ENCODE data around the gene TMEM163. TPM values are rescaled to one million over a fixed set of nuclear protein-coding genes. Genes with fewer than 3 reads are reported as not detected.
"Not testable (repeated sequence)": the region's sequence is repeated elsewhere in the genome, so short reads cannot be mapped to it uniquely, and the experiment has no call there.

TMEM163 gene
- total RNA-seq, 1 donor from 2014 or later: not detected

GRCh38 chr2:134490559-134490958 is 228.2 kb downstream of the TMEM163 start:
- no peaks in the 10 kb centered on the region for H3K36me3 Mint-ChIP-seq (ENCODE audit: unreplicated experiment)
- peaks cover 19% of the 10 kb centered on the region for H3K27me3 Mint-ChIP-seq (ENCODE audit: unreplicated experiment)
- H3K27ac Mint-ChIP-seq (ENCODE audit: unreplicated experiment): no peak overlapping the region
- H3K9me3 Mint-ChIP-seq (ENCODE audit: unreplicated experiment): no peaks in the 10 kb centered on the region
- DNase-seq (ENCODE audit: extremely low spot score, unreplicated experiment): no peak
- H3K4me3 Mint-ChIP-seq (ENCODE audit: unreplicated experiment): no peak overlapping the region
- no peaks in the 10 kb centered on the region for H3K4me1 Mint-ChIP-seq (ENCODE audit: unreplicated experiment)
- TF ChIP-seq, protein P1, sequence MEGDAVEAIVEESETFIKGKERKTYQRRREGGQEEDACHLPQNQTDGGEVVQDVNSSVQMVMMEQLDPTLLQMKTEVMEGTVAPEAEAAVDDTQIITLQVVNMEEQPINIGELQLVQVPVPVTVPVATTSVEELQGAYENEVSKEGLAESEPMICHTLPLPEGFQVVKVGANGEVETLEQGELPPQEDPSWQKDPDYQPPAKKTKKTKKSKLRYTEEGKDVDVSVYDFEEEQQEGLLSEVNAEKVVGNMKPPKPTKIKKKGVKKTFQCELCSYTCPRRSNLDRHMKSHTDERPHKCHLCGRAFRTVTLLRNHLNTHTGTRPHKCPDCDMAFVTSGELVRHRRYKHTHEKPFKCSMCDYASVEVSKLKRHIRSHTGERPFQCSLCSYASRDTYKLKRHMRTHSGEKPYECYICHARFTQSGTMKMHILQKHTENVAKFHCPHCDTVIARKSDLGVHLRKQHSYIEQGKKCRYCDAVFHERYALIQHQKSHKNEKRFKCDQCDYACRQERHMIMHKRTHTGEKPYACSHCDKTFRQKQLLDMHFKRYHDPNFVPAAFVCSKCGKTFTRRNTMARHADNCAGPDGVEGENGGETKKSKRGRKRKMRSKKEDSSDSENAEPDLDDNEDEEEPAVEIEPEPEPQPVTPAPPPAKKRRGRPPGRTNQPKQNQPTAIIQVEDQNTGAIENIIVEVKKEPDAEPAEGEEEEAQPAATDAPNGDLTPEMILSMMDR (IDR thresholded peaks at IDR 0.05): no peak

DNA sequence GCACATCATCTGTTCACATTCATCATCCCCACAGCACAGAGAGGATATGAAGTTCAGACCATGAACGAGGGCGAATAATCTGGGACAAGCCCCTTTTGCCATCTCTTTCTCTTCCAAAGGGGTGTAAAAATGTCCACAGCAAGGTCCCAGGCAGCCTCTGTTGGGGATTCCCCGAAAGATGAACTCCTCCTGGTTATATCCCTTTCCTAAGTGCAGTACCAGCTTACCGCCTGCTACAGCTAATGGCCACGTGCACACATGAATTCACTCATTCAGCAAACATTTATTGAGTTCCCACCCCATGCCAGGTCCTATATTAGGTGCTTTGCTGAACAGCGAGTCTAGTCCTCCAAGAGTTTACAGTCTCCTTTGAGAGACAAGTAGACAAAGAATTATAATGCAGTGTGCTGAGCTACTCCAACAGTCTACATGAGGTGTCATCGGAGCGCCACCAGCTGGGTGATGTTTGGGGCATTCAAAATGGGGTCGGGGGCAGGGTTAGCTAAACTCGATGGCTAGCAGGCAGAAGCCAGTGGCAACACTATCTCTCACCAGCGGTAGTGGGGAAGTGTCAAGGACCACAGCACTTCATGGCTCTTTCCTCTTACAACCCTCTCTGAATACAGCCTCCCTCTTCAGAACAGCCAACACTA is 228.9 kb downstream of the TMEM163 start:
- no peak for DNase-seq (ENCODE audit: extremely low spot score, unreplicated experiment)
- Mint-ChIP-seq H3K4me3 (ENCODE audit: unreplicated experiment) (no peak overlapping the region), H3K9me3 (ENCODE audit: unreplicated experiment) (no peaks in the 10 kb centered on the region), H3K4me1 (ENCODE audit: unreplicated experiment) (no peaks in the 10 kb centered on the region), H3K27ac (ENCODE audit: unreplicated experiment) (no peak overlapping the region), H3K36me3 (ENCODE audit: unreplicated experiment) (no peaks in the 10 kb centered on the region), H3K27me3 (ENCODE audit: unreplicated experiment) (peaks cover 19% of the 10 kb centered on the region)
- TF ChIP-seq, protein P1 (IDR thresholded peaks at IDR 0.05): no peak

DNA sequence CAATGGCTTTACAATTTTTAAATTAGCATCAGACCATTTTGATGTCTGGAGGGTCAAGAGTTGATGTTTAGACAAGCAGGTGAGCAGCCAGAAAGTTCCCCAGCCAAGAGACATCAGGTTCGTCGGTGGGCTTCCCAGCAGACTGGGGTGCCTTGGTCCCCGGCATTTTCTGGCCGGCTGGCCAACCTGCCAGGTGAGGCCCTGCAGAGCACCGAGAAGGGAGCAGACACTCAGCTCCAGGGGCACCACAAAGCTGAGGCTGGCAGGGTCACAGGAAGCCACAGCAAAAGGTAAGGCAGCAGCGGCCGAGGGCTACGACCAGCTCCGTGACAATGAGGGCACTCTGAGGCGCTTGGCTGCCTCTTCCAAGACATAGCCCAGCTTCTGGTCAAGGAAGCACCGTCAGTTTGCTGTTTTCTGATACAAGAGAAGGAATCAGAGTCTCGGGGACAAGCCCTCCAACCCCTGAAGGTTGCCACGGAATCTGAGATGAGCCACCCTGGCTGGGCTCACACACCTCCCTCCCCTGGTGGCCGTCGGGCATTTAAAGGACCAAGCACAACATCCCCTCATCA is 235.9 kb downstream of the TMEM163 start:
- Mint-ChIP-seq H3K4me3 (ENCODE audit: unreplicated experiment) (no peak overlapping the region), H3K27me3 (ENCODE audit: unreplicated experiment) (peaks cover 5% of the 10 kb centered on the region), H3K4me1 (ENCODE audit: unreplicated experiment) (no peaks in the 10 kb centered on the region), H3K36me3 (ENCODE audit: unreplicated experiment) (no peaks in the 10 kb centered on the region), H3K27ac (ENCODE audit: unreplicated experiment) (no peak overlapping the region), H3K9me3 (ENCODE audit: unreplicated experiment) (no peaks in the 10 kb centered on the region)
- peak; percentile 73 for DNase-seq (ENCODE audit: extremely low spot score, unreplicated experiment)
- TF ChIP-seq, protein P1 (IDR thresholded peaks at IDR 0.05): no peak

- Mint-ChIP-seq H3K36me3 (ENCODE audit: unreplicated experiment) (no peaks in the 10 kb centered on the region), H3K27me3 (ENCODE audit: unreplicated experiment) (peaks cover 7% of the 10 kb centered on the region), H3K4me3 (ENCODE audit: unreplicated experiment) (no peak overlapping the region), H3K4me1 (ENCODE audit: unreplicated experiment) (no peaks in the 10 kb centered on the region), H3K9me3 (ENCODE audit: unreplicated experiment) (no peaks in the 10 kb centered on the region), H3K27ac (ENCODE audit: unreplicated experiment) (no peak overlapping the region)
- TF ChIP-seq, protein P1 (IDR thresholded peaks at IDR 0.05): no peak
- DNase-seq (ENCODE audit: extremely low spot score, unreplicated experiment): peak; percentile 11
Observed at GRCh38 chr2:134482131-134482723, 236.6 kb downstream of the TMEM163 start.

DNA sequence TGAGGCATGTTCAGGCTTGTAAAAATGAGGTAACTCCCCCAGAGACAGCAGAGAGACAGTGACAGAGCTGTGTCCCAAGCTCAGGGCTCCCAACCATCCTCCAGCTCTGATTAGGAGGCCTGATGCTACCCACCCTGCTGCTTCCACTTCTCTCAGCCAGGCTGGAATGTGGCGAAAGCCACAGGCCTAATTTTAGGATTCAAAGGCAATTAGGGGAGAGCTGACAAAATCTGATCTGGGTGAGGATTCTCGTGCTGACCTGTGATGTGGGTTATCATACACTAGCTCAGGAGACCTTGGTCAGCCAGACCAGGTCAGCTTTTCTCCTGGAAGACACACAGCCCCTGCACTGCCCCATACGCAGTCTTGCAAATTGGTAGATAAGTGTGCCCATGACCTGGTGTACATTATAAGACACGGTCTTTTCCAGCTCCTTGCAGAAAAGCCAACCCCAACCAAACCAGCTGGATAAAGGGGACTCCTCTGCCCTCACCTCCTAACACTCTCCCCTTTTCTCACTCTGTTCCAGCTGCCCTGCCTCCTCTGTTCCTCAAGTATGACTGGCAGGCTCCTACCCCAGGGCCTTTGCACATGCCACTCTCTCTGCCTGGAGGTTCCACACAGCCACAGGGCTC is 239.0 kb downstream of the TMEM163 start:
- TF ChIP-seq, protein P1 (IDR thresholded peaks at IDR 0.05): no peak
- H3K27ac Mint-ChIP-seq (ENCODE audit: unreplicated experiment): no peak overlapping the region
- H3K27me3 Mint-ChIP-seq (ENCODE audit: unreplicated experiment): peaks cover 12% of the 10 kb centered on the region

GRCh38 chr2:134476982-134477381 is 241.8 kb downstream of the TMEM163 start:
- not testable (repeated sequence) for H3K9me3 Mint-ChIP-seq (ENCODE audit: unreplicated experiment); H3K27ac Mint-ChIP-seq (ENCODE audit: unreplicated experiment); H3K4me3 Mint-ChIP-seq (ENCODE audit: unreplicated experiment); H3K4me1 Mint-ChIP-seq (ENCODE audit: unreplicated experiment); H3K36me3 Mint-ChIP-seq (ENCODE audit: unreplicated experiment)
- H3K27me3 Mint-ChIP-seq (ENCODE audit: unreplicated experiment): peaks cover 24% of the 10 kb centered on the region
- peak; percentile 32 for DNase-seq (ENCODE audit: extremely low spot score, unreplicated experiment)

More for the DNA sequence above, 239.0 kb downstream of the TMEM163 start:
- no peak overlapping the region for H3K4me3 Mint-ChIP-seq (ENCODE audit: unreplicated experiment)
- no peaks in the 10 kb centered on the region for H3K9me3 Mint-ChIP-seq (ENCODE audit: unreplicated experiment)
- H3K36me3 Mint-ChIP-seq (ENCODE audit: unreplicated experiment): no peaks in the 10 kb centered on the region
- no peaks in the 10 kb centered on the region for H3K4me1 Mint-ChIP-seq (ENCODE audit: unreplicated experiment)
- peak; percentile 57 for DNase-seq (ENCODE audit: extremely low spot score, unreplicated experiment)
